A549 (cell line): ENCODE results near the gene WFDC12. TPM values are rescaled to one million over a fixed set of nuclear protein-coding genes. Genes with fewer than 3 reads are reported as not detected.

Source experiments
- ATAC-seq, 2 experiments: fragments of 200-7000 bp in 1 of 2; fragments of >200 bp in 1 of 2; cut with Nextera tagmentation in 1 of 2; cut with Tn5 transposase in 1 of 2; 3 replicates each; pipeline versions ENCODE4 v1.8.0 to v1.9.1; 2018 to 2020; ENCODE audit warnings: mild to moderate bottlenecking in 1 of 2, moderate library complexity in 1 of 2
- CTCF ChIA-PET: fragments of 300-600 bp; sonication (Branson Sonifier 250); formaldehyde crosslinking; extraction: SDS; loops from one replicate; lab custom pipeline; 2021; ENCODE audit warnings: antibody characterized with exemption, inconsistent platforms; lab: Yijun Ruan, JAX
- POLR2A ChIA-PET: fragments of 350-600 bp; formaldehyde crosslinking; extraction: SDS; loops from one replicate; lab custom pipeline; 2021; ENCODE audit warnings: antibody characterized with exemption, inconsistent platforms; lab: Yijun Ruan, JAX
- DNase-seq, 2 experiments: peaks; one replicate each; pipeline versions ENCODE4 v3.0.0 to v3.0.0-alpha.2; 2011 to 2016; ENCODE audit warnings: low read depth in 1 of 2, low spot score in 1 of 2
- FAIRE-seq: peaks from 2 replicates; lab custom pipeline; 2011; peaks lifted over from hg19 to GRCh38; lab: Jason Lieb, UNC
- H3K27ac ChIP-seq, 2 experiments: fragments of >200 bp; sonication (Bioruptor Twin); formaldehyde crosslinking; 3 replicates each; pipeline ENCODE4 v1.5.1; 2016 to 2017
- H3K4me1 ChIP-seq: fragments of >200 bp; sonication (Bioruptor Twin); formaldehyde crosslinking; 3 replicates; pipeline ENCODE4 v1.6.1; 2016
- H3K4me2 ChIP-seq: fragments of >200 bp; sonication (Bioruptor Twin); formaldehyde crosslinking; 3 replicates; pipeline ENCODE4 v1.6.1; 2016
- H3K4me3 ChIP-seq: fragments of >200 bp; sonication (Bioruptor Twin); formaldehyde crosslinking; 3 replicates; pipeline ENCODE4 v1.5.1; 2016
- H3K9me3 ChIP-seq: fragments of >200 bp; sonication (Bioruptor Twin); formaldehyde crosslinking; 3 replicates; pipeline ENCODE4 v1.6.1; 2016
- BCL3 ChIP-seq: fragments of >200 bp; sonication (Bioruptor Twin); formaldehyde crosslinking; IDR thresholded peaks from 3 replicates; pipeline ENCODE4 v1.6.1; 2016
- CBX2 ChIP-seq: fragments of 200-600 bp; sonication (generic); IDR thresholded peaks from 2 replicates; pipeline ENCODE4 v1.6.1; 2016; ENCODE audit warnings: low read depth, mild to moderate bottlenecking, borderline replicate concordance
- CBX8 ChIP-seq: fragments of 200-600 bp; sonication (generic); IDR thresholded peaks from 2 replicates; pipeline ENCODE4 v1.6.1; 2016
- CEBPB ChIP-seq, 2 experiments: fragments of >200 bp in 1 of 2; sonication (Bioruptor Twin) in 1 of 2; formaldehyde crosslinking in 1 of 2; IDR thresholded peaks; 2 replicates each; pipeline ENCODE4 v1.6.1; 2012 to 2016
- CHD4 ChIP-seq: fragments of 200-600 bp; sonication (generic); IDR thresholded peaks from 2 replicates; pipeline ENCODE4 v1.6.1; 2016; ENCODE audit warnings: antibody characterized with exemption, mild to moderate bottlenecking, borderline replicate concordance
- EHF ChIP-seq: fragments of 250-450 bp; sonication (Bioruptor Pico); IDR thresholded peaks from 2 replicates; pipeline ENCODE4 v1.5.0; 2020; ENCODE audit warnings: mild to moderate bottlenecking
- EHMT2 ChIP-seq: fragments of 200-600 bp; sonication (generic); IDR thresholded peaks from 2 replicates; pipeline ENCODE4 v1.6.1; 2016; ENCODE audit warnings: antibody characterized with exemption, low read depth, mild to moderate bottlenecking, moderate library complexity
- ELK1 ChIP-seq: fragments of 150-350 bp; IDR thresholded peaks from 2 replicates; pipeline ENCODE4 v1.6.1; 2014; ENCODE audit warnings: low read depth, mild to moderate bottlenecking, low read length
- EP300 ChIP-seq, 2 experiments: fragments of >200 bp; sonication (Bioruptor Twin); formaldehyde crosslinking; IDR thresholded peaks; 2 replicates in 1 of 2; 3 replicates in 1 of 2; pipeline ENCODE4 v1.6.1; 2016 to 2017
- FOSB ChIP-seq: fragments of 250-450 bp; sonication (Bioruptor Pico); IDR thresholded peaks from 2 replicates; pipeline ENCODE4 v1.5.0; 2020; ENCODE audit warnings: mild to moderate bottlenecking, moderate library complexity
- FOSL2 ChIP-seq, 2 experiments: fragments of 450-650 bp in 1 of 2; fragments of >200 bp in 1 of 2; sonication (Bioruptor Twin) in 1 of 2; formaldehyde crosslinking; IDR thresholded peaks; 2 replicates each; pipeline versions ENCODE4 v1.5.0 to v1.6.1; 2016 to 2020; ENCODE audit warnings: mild to moderate bottlenecking in 1 of 2, moderate library complexity in 1 of 2
- GATA3 ChIP-seq: IDR thresholded peaks from 2 replicates; pipeline ENCODE4 v1.6.1; 2012; ENCODE audit warnings: borderline replicate concordance
- HDAC2 ChIP-seq: fragments of 200-600 bp; sonication (generic); IDR thresholded peaks from 2 replicates; pipeline ENCODE4 v1.6.1; 2016
- HES2 ChIP-seq: fragments of >200 bp; sonication (Bioruptor Twin); formaldehyde crosslinking; IDR thresholded peaks from 2 replicates; pipeline ENCODE4 v1.6.1; 2016
- HOXA7 ChIP-seq: fragments of 250-450 bp; sonication (Bioruptor Pico); IDR thresholded peaks from 2 replicates; pipeline ENCODE4 v1.5.0; 2020; ENCODE audit warnings: mild to moderate bottlenecking, moderate library complexity
- JUN ChIP-seq, 2 experiments: fragments of >200 bp; sonication (Bioruptor Twin); formaldehyde crosslinking; IDR thresholded peaks; 2 replicates in 1 of 2; 3 replicates in 1 of 2; pipeline ENCODE4 v1.6.1; 2016 to 2017
- KDM1A ChIP-seq: fragments of 200-600 bp; sonication (generic); IDR thresholded peaks from 2 replicates; pipeline ENCODE4 v1.6.1; 2016; ENCODE audit warnings: low read depth, mild to moderate bottlenecking
- KDM5A ChIP-seq: fragments of 200-600 bp; sonication (generic); IDR thresholded peaks from 2 replicates; pipeline ENCODE4 v1.6.1; 2016; ENCODE audit warnings: antibody characterized with exemption, mild to moderate bottlenecking
- MAFK ChIP-seq: fragments of 450-650 bp; IDR thresholded peaks from 2 replicates; pipeline ENCODE4 v1.6.1; 2014; ENCODE audit not compliant: partially characterized antibody
- MYC ChIP-seq: IDR thresholded peaks from 2 replicates; pipeline ENCODE4 v1.6.1; 2012; ENCODE audit warnings: mild to moderate bottlenecking, inconsistent platforms, low read length, improper control_type of control experiment, borderline replicate concordance
- NFE2L2 ChIP-seq: fragments of 150-350 bp; conservative IDR thresholded peaks from 2 replicates; pipeline ENCODE4 v1.6.1; 2014; ENCODE audit warnings: low read length
- NR3C1 ChIP-seq: fragments of >200 bp; sonication (Bioruptor Twin); formaldehyde crosslinking; IDR thresholded peaks from 3 replicates; pipeline ENCODE4 v1.6.1; 2017
- PHF8 ChIP-seq: fragments of 200-600 bp; sonication (generic); IDR thresholded peaks from 2 replicates; pipeline ENCODE4 v1.6.1; 2016; ENCODE audit warnings: low read depth, mild to moderate bottlenecking, antibody characterized with exemption, moderate library complexity, borderline replicate concordance
- POLR2AphosphoS2 ChIP-seq: conservative IDR thresholded peaks from 2 replicates; pipeline ENCODE4 v1.6.1; 2012; ENCODE audit warnings: low read length, improper control_type of control experiment, inconsistent platforms
- RARB ChIP-seq: fragments of 250-450 bp; sonication (Bioruptor Pico); IDR thresholded peaks from 2 replicates; pipeline ENCODE4 v1.8.0; 2021; ENCODE audit warnings: mild to moderate bottlenecking, moderate library complexity
- RCOR1 ChIP-seq: fragments of 150-350 bp; IDR thresholded peaks from 2 replicates; pipeline ENCODE4 v1.6.1; 2014; ENCODE audit warnings: antibody characterized with exemption, low read length, low read depth
- RFX5 ChIP-seq: fragments of 450-650 bp; IDR thresholded peaks from 2 replicates; pipeline ENCODE4 v1.7.1; 2014; ENCODE audit warnings: antibody characterized with exemption, mild to moderate bottlenecking, moderate library complexity
- RNF2 ChIP-seq: fragments of 200-600 bp; sonication (generic); IDR thresholded peaks from 2 replicates; pipeline ENCODE4 v1.6.1; 2016; ENCODE audit warnings: low read depth, mild to moderate bottlenecking, antibody characterized with exemption, moderate library complexity, borderline replicate concordance
- TP53 ChIP-seq: fragments of 250-450 bp; sonication (Bioruptor Pico); IDR thresholded peaks from 2 replicates; pipeline ENCODE4 v1.5.0; 2021; ENCODE audit warnings: mild to moderate bottlenecking, moderate library complexity
- ZC3H11A ChIP-seq: fragments of 450-650 bp; IDR thresholded peaks from 2 replicates; pipeline ENCODE4 v1.6.1; 2014; ENCODE audit warnings: antibody characterized with exemption, mild to moderate bottlenecking
- ZNF302 ChIP-seq: fragments of 250-450 bp; sonication (Bioruptor Pico); IDR thresholded peaks from 2 replicates; pipeline ENCODE4 v1.9.0; 2021; ENCODE audit warnings: inconsistent platforms, mild to moderate bottlenecking, moderate library complexity
- WGBS: methylation state at CpG from one replicate; pipeline ENCODE4 v1.1.6; 2017; ENCODE audit errors: missing lambda C conversion rate; 5-methylcytosine and 5-hydroxymethylcytosine counted together
- polyA plus RNA-seq, 4 experiments: library from polyadenylated mRNA; depleted of rRNA in 3 of 4; stranded (reverse); fragments of >200 nt; fragmentation: RNase III in 1 of 4; extraction: RNeasy Plus Mini Kit Qiagen cat#74134 plus additional on column Dnase treatment in 1 of 4; gene quantifications; 2 replicates in 3 of 4; 3 replicates in 1 of 4; pipeline ENCODE4 v1.2.3, GENCODE V29; 2011 to 2017

Gene WFDC12
- polyA plus RNA-seq, 2 of the 4 experiments (the other 2 are of a cell fraction) = not detected

- Histone ChIP-seq H3K4me2 (no peak overlapping the region), H3K4me1 (no peaks in the 10 kb centered on the region), H3K4me3 (no peak overlapping the region), H3K9me3 (no peaks in the 10 kb centered on the region), H3K27ac (no peak overlapping the region)
- CTCF ChIA-PET = no interaction called here
- 0% methylated on average over 2 of the region's 2 CpGs for WGBS
- POLR2A ChIA-PET = no interaction called here
- DNase-seq (no peak), FAIRE-seq (no peak), ATAC-seq (no peak)
- TF ChIP-seq ELK1 (no peak), HOXA7 (no peak), NR3C1 (no peak), RNF2 (no peak), NFE2L2 (no peak), CBX8 (no peak), MAFK (no peak), GATA3 (no peak), EHF (CRISPR knock-in tag) (no peak), POLR2AphosphoS2 (no peak), HES2 (no peak), CEBPB (IDR thresholded peaks at IDR 0.05) (no peak), TP53 (CRISPR knock-in tag) (no peak), FOSL2 (IDR thresholded peaks at IDR 0.05) (no peak), FOSL2 (CRISPR knock-in tag; IDR thresholded peaks at IDR 0.05) (no peak), CHD4 (no peak), CBX2 (no peak), KDM1A (no peak), RCOR1 (no peak), MYC (no peak)
These were observed 28.1 kb upstream of the WFDC12 start for GRCh38 chr20:45152405-45152804.

- DNase-seq (no peak), FAIRE-seq (no peak), ATAC-seq (no peak)
- WGBS = 31% methylated on average over 3 of the region's 3 CpGs
- POLR2A ChIA-PET = no interaction called here
- Histone ChIP-seq H3K27ac (no peak overlapping the region), H3K4me2 (no peak overlapping the region), H3K4me1 (no peaks in the 10 kb centered on the region), H3K4me3 (no peak overlapping the region), H3K9me3 (no peaks in the 10 kb centered on the region)
- TF ChIP-seq EHMT2 = no peak
- TF ChIP-seq NR3C1 = no peak
- no peak for TF ChIP-seq ELK1
- no peak for TF ChIP-seq RNF2
- TF ChIP-seq ZC3H11A = no peak
- TF ChIP-seq CHD4 = no peak
- TF ChIP-seq KDM5A = no peak
- no peak for TF ChIP-seq CBX8
- no peak for TF ChIP-seq HOXA7
- TF ChIP-seq CBX2 = no peak
- no peak for TF ChIP-seq RFX5
- TF ChIP-seq ZNF302 (CRISPR knock-in tag) = no peak
- no peak for TF ChIP-seq HDAC2
- no peak for TF ChIP-seq FOSB (CRISPR knock-in tag)
- no peak for TF ChIP-seq EP300 (IDR thresholded peaks at IDR 0.05)
- no peak for TF ChIP-seq BCL3
- TF ChIP-seq JUN (IDR thresholded peaks at IDR 0.05) = no peak
- TF ChIP-seq PHF8 = no peak
- TF ChIP-seq EHF (CRISPR knock-in tag) = no peak
- TF ChIP-seq RARB (CRISPR knock-in tag) = no peak
- CTCF ChIA-PET = no interaction called here
These were observed 24.8 kb upstream of the WFDC12 start for GRCh38 chr20:45149062-45149461.
